A549 (cell line): ENCODE measurements around the gene ADGRE1.

Source experiments
- CTCF ChIP-seq: fragments of >200 bp; sonication (Bioruptor Twin); formaldehyde crosslinking; IDR thresholded peaks from 3 replicates; pipeline ENCODE4 v1.5.1; 2016
- EHMT2 ChIP-seq: fragments of 200-600 bp; sonication (generic); IDR thresholded peaks from 2 replicates; pipeline ENCODE4 v1.6.1; 2016; ENCODE audit warnings: antibody characterized with exemption, low read depth, mild to moderate bottlenecking, moderate library complexity
- KDM5A ChIP-seq: fragments of 200-600 bp; sonication (generic); IDR thresholded peaks from 2 replicates; pipeline ENCODE4 v1.6.1; 2016; ENCODE audit warnings: antibody characterized with exemption, mild to moderate bottlenecking
- MYC ChIP-seq: IDR thresholded peaks from 2 replicates; pipeline ENCODE4 v1.6.1; 2012; ENCODE audit warnings: mild to moderate bottlenecking, inconsistent platforms, low read length, improper control_type of control experiment, borderline replicate concordance
- POLR2A ChIP-seq: IDR thresholded peaks from 2 replicates; pipeline ENCODE4 v1.6.1; 2012; ENCODE audit warnings: mild to moderate bottlenecking, low read length
- RAD21 ChIP-seq, 2 experiments: fragments of >200 bp in 1 of 2; sonication (Bioruptor Twin) in 1 of 2; formaldehyde crosslinking in 1 of 2; IDR thresholded peaks in 1 of 2; conservative IDR thresholded peaks in 1 of 2; 2 replicates in 1 of 2; 3 replicates in 1 of 2; pipeline ENCODE4 v1.6.1; 2012 to 2018; ENCODE audit warnings: inconsistent platforms in 1 of 2
- ZC3H11A ChIP-seq: fragments of 450-650 bp; IDR thresholded peaks from 2 replicates; pipeline ENCODE4 v1.6.1; 2014; ENCODE audit warnings: antibody characterized with exemption, mild to moderate bottlenecking

GRCh38 chr19:6963937-6964336, 76.6 kb downstream of the ADGRE1 start:
- TF ChIP-seq POLR2A (no peak), KDM5A (no peak), CTCF (no peak), EHMT2 (no peak), MYC (no peak), RAD21 (conservative IDR thresholded peaks at IDR 0.05 in 1 of 2, IDR thresholded peaks at IDR 0.05 in 1 of 2) (no peak), ZC3H11A (no peak)
